Osteocyte (in vitro differentiated cells): ENCODE data around the gene NOL8. TPM values are rescaled to one million over a fixed set of nuclear protein-coding genes. Genes with fewer than 3 reads are reported as not detected.
A peak's percentile ranks its signal among the peaks of the same experiment; 100 is the strongest.

Source experiments
- DNase-seq: peaks from one replicate; pipeline ENCODE4 v3.0.0; 2021; ENCODE audit warnings: mixed read lengths; ENCODE audit not compliant: unreplicated experiment; ENCODE audit errors: extremely low spot score
- H3K27ac Mint-ChIP-seq: one replicate; pipeline ENCODE4 v1.8.0; 2021; ENCODE audit warnings: mild to moderate bottlenecking, mixed read lengths; ENCODE audit not compliant: unreplicated experiment
- H3K27me3 Mint-ChIP-seq: one replicate; pipeline ENCODE4 v1.8.0; 2021; ENCODE audit warnings: mixed read lengths; ENCODE audit not compliant: unreplicated experiment
- H3K36me3 Mint-ChIP-seq: one replicate; pipeline ENCODE4 v1.8.0; 2021; ENCODE audit warnings: mixed read lengths; ENCODE audit not compliant: unreplicated experiment
- H3K4me1 Mint-ChIP-seq: one replicate; pipeline ENCODE4 v1.8.0; 2021; ENCODE audit warnings: mixed read lengths; ENCODE audit not compliant: unreplicated experiment
- H3K4me3 Mint-ChIP-seq: one replicate; pipeline ENCODE4 v1.8.0; 2021; ENCODE audit warnings: mild to moderate bottlenecking, moderate library complexity, mixed read lengths; ENCODE audit not compliant: unreplicated experiment
- H3K9me3 Mint-ChIP-seq: one replicate; pipeline ENCODE4 v1.8.0; 2021; ENCODE audit warnings: mixed read lengths; ENCODE audit not compliant: unreplicated experiment
- total RNA-seq: library from RNA; stranded (reverse); gene quantifications from 2 replicates; pipeline ENCODE4 v1.2.1, GENCODE V29; 2021
- TF ChIP-seq, protein P1 (sequence below): fragments of 200-600 bp; sonication (generic); IDR thresholded peaks from 2 replicates; pipeline ENCODE4 v1.5.0; 2021; ENCODE audit warnings: antibody characterized with exemption, mild to moderate bottlenecking, moderate library complexity

The NOL8 gene
- total RNA-seq, 1 donor from 2014 or later, result 37.2 TPM

DNA sequence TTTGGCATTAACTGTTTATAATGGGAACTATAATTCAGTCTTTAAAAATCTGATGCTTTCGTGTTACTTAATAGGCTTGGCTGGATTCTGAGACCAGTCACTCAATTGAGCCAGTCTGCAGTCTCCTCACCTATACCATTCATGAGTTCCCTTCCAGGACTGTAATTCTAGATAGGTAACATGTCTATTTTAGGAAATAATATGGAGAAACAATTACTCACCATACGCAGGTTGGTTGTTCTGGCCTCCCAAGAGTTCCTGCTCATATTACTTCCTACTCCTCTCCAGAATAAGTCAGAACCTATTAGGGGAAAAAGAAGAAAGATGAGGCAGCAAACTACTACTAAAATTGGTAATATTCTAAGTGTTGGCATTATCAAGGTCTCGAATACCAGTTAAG lies 27.1 kb downstream of the NOL8 start:
- Mint-ChIP-seq H3K9me3 (no peaks in the 10 kb centered on the region), H3K36me3 (peaks cover 47% of the 10 kb centered on the region), H3K27ac (no peak overlapping the region), H3K27me3 (no peaks in the 10 kb centered on the region), H3K4me3 (no peak overlapping the region), H3K4me1 (peaks cover 16% of the 10 kb centered on the region)
- no peak for DNase-seq
- TF ChIP-seq, protein P1, sequence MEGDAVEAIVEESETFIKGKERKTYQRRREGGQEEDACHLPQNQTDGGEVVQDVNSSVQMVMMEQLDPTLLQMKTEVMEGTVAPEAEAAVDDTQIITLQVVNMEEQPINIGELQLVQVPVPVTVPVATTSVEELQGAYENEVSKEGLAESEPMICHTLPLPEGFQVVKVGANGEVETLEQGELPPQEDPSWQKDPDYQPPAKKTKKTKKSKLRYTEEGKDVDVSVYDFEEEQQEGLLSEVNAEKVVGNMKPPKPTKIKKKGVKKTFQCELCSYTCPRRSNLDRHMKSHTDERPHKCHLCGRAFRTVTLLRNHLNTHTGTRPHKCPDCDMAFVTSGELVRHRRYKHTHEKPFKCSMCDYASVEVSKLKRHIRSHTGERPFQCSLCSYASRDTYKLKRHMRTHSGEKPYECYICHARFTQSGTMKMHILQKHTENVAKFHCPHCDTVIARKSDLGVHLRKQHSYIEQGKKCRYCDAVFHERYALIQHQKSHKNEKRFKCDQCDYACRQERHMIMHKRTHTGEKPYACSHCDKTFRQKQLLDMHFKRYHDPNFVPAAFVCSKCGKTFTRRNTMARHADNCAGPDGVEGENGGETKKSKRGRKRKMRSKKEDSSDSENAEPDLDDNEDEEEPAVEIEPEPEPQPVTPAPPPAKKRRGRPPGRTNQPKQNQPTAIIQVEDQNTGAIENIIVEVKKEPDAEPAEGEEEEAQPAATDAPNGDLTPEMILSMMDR, result no peak

DNA sequence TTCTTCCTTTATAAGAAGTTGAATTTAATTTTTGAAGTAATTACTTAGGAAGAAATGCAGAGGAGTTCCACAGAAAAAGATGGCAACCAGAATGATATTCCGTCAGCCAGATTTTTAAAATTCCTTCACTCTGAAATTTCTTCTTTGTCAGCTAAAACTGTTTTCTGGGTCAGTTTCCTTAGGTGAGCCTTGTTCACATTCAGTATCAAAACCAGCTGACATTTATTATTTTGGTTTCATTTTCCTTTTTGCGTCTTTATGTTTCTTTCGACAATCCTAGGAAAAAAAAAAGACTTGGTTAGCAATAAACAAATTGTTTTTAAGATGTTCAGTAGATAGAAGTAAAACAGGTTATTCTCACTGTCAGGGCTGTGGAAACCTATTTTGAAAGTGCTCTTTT lies 27.5 kb downstream of the NOL8 start:
- Mint-ChIP-seq H3K27me3 (no peaks in the 10 kb centered on the region), H3K36me3 (peaks cover 43% of the 10 kb centered on the region), H3K9me3 (no peaks in the 10 kb centered on the region), H3K27ac (no peak overlapping the region), H3K4me3 (no peak overlapping the region), H3K4me1 (peaks cover 20% of the 10 kb centered on the region)
- TF ChIP-seq, protein P1, result no peak
- no peak for DNase-seq

DNA sequence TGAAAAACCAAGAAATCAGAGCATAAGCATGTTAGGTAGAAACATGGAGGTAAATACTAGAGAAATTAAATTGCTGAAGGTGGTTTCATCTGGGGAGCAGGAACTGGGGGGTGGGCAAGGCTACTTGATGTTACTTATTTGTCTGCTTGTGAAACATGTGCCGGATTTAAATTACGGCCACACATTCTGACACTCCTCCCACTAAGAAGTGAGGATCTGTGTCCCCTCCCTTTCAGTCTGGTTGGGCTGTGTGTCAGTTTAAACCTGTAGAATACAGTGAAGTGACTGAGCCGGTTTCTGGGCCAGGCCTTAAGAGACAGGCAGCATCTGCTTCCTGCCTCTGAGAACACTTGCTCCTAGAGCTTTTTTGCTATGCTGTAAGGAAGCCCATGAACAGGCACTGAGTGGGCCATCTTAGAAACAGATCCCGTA lies 29.3 kb downstream of the NOL8 start:
- Mint-ChIP-seq H3K27me3 (no peaks in the 10 kb centered on the region), H3K9me3 (no peaks in the 10 kb centered on the region), H3K36me3 (peaks cover 33% of the 10 kb centered on the region), H3K4me3 (no peak overlapping the region), H3K27ac (peak overlapping the region; percentile 42), H3K4me1 (peaks cover 38% of the 10 kb centered on the region)
- DNase-seq, result no peak
- TF ChIP-seq, protein P1, result no peak

DNA sequence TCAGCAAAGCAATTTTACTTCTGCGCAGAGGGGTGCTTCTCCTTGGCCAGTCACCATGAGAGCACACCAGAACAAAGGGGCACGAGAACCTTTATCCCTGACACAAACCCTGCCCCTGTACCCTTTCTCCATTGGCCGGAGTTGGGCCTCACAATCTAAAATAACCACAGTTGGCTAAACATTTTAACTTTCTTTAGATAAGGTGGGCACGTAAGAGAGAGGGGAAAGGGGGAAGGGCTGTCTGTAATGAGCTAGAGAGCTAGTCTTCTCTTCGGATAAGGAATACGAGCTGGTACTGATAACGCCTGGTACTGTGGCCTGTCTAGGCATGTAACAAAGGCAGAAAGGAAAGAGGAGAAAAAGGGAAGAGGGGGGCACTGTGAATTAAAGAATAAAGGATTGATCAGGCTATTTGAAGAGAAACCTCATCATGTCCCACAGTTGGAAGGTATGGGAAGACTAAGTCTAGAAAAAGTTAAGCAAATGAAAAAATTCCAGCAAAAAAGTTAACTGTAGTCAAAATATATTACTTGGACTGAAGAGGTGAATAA lies 29.8 kb downstream of the NOL8 start:
- Mint-ChIP-seq H3K27me3 (no peaks in the 10 kb centered on the region), H3K9me3 (no peaks in the 10 kb centered on the region), H3K4me1 (peaks cover 42% of the 10 kb centered on the region), H3K27ac (peak overlapping the region; percentile 42), H3K4me3 (peak overlapping the region; percentile 1), H3K36me3 (peaks cover 33% of the 10 kb centered on the region)
- TF ChIP-seq, protein P1, result no peak
- DNase-seq, result no peak

DNA sequence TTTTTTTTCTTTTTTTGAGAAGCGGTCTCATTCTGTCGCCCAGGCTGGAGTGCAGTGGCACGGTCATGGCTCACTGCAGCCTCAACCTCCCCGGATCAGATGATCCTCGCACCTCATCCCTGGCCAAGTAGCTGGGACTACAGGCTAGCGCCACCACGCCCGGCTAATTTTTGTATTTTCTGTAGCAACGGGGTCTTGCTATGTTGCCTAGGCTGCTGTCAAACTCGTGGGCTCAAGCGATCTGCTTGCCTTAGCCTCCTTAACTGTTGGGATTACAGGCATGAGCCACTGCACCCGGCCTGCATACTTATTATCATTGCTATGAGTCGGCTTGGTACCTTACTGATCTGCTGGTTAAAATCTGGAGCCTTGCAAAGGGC lies 30.9 kb downstream of the NOL8 start:
- no peak for DNase-seq
- TF ChIP-seq, protein P1, result no peak
- H3K4me1 Mint-ChIP-seq, result peaks cover 43% of the 10 kb centered on the region

More for the DNA sequence above, 30.9 kb downstream of the NOL8 start:
- peak overlapping the region; percentile 98 for H3K4me3 Mint-ChIP-seq
- peak overlapping the region; percentile 99 for H3K27ac Mint-ChIP-seq
- H3K27me3 Mint-ChIP-seq, result no peaks in the 10 kb centered on the region
- no peaks in the 10 kb centered on the region for H3K9me3 Mint-ChIP-seq
- H3K36me3 Mint-ChIP-seq, result peaks cover 33% of the 10 kb centered on the region
